Natural killer cell treated with Interleukin-12 subunit alpha and Interleukin-12 subunit beta and Interleukin-15 and Interleukin-18, amount 100 ng/mL, for 72 hours (primary cell): ENCODE measurements around the gene SUZ12. TPM values are rescaled to one million over a fixed set of nuclear protein-coding genes. Genes with fewer than 3 reads are reported as not detected.
"Not testable (repeated sequence)": the region's sequence is repeated elsewhere in the genome, so short reads cannot be mapped to it uniquely, and the experiment has no call there.

Source experiments
- ATAC-seq, 2 donors: fragments of 150-1000 bp; cut with Tn5 transposase in 1 of 2; sonication (Bioruptor Pico), chemical (Tn5 transposase) in 1 of 2; 2 replicates each; pipeline ENCODE4 v1.10.0; 2021
- DNase-seq: peaks from one replicate; pipeline ENCODE4 v3.0.0; 2022; ENCODE audit warnings: low spot score
- H3K27ac Mint-ChIP-seq, 2 donors: 1 replicate in 1 of 2; 2 replicates in 1 of 2; pipeline ENCODE4 v1.8.0; 2022; ENCODE audit warnings: mixed read lengths in 2 of 2, mild to moderate bottlenecking in 1 of 2, moderate library complexity in 1 of 2
- H3K27me3 Mint-ChIP-seq, 2 donors: 1 replicate in 1 of 2; 2 replicates in 1 of 2; pipeline ENCODE4 v1.8.0; 2022; ENCODE audit warnings: mixed read lengths in 2 of 2
- H3K36me3 Mint-ChIP-seq: one replicate; pipeline ENCODE4 v1.8.0; 2022; ENCODE audit warnings: mixed read lengths
- H3K4me1 Mint-ChIP-seq, 2 donors: 1 replicate in 1 of 2; 2 replicates in 1 of 2; pipeline ENCODE4 v1.8.0; 2022; ENCODE audit warnings: low read depth in 2 of 2, mixed read lengths in 2 of 2, mild to moderate bottlenecking in 1 of 2
- H3K4me3 Mint-ChIP-seq: one replicate; pipeline ENCODE4 v1.8.0; 2022; ENCODE audit warnings: mixed read lengths
- H3K9me3 Mint-ChIP-seq: 2 replicates; pipeline ENCODE4 v1.8.0; 2022; ENCODE audit warnings: mixed read lengths
- total RNA-seq, 2 donors: library from RNA; stranded (reverse); gene quantifications; one replicate each; pipeline ENCODE4 v1.2.3, GENCODE V29; 2022

Gene SUZ12
- total RNA-seq, 2 donors from 2014 or later = 41.1 to 66.2 TPM

DNA sequence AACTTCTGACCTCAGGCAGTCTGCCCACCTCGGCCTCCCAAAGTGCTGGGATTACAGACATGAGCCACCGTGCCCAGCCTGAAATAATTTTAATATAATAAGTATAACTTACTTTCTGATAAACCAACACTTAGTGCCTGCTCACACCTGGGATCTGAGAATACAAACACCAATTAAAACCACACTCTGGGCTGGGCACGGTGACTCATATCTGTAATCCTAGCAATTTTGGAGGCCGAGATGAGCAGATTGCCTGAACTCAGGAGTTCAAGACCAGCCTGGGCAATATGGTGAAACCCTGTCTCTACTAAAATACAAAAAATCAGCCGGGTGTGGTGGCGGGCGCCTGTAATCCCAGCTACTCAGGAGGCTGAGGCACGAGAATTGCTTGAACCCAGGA lies 55.0 kb downstream of the SUZ12 start:
- H3K27me3 Mint-ChIP-seq, H3K27ac Mint-ChIP-seq, ATAC-seq, DNase-seq, H3K9me3 Mint-ChIP-seq, H3K4me1 Mint-ChIP-seq, H3K4me3 Mint-ChIP-seq: not testable (repeated sequence)
- peaks cover 10% of the 10 kb centered on the region for H3K36me3 Mint-ChIP-seq

DNA sequence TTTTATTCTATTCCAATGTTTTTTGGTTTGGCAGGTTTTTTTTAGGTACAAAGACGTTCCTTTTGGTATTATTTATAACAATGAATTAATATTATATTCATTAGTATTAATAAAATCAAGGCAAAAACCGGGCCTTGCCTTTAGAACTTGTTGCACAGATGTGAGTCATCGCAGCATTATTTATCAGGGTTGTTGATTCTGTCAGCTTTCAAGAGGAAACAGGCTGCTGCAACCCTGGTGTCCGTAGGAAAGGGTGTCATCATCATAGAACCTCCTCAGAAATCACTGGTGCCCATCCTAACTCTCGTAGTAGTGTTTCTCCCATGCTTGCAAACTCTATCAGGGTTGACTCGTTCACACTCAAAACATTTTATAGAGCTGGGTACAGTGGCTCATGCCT lies 60.2 kb downstream of the SUZ12 start:
- no peaks in the 10 kb centered on the region for H3K4me1 Mint-ChIP-seq

DNA sequence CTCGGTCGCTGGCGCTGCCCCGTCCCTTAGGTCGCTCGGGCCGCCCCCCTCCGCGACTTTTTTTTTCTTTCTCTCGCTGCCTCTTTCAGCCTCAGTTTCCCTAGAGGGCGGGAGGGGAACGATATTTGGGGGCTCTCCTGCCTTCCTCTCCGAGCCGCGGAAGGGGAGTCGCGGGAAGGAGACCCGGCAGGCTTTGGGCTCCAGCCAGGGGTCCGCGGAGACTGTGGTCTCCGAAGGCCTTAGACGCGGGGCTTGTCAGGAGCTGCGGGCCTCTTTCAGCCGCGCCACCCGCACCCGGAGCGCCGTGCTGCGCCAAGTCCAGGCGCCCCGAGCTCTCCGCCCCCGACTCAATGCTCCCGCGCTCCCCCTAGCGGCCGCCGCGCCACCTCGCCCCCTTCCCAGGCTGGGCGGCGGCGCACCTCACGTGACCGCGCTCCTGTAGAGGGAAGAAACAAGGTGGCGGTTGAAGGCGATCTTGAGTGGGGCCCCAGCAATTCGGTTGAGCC lies 70.2 kb downstream of the SUZ12 start, which contains the start of gene LRRC37B:
Gene LRRC37B, plus strand, starts transcription at position 427 of the 506 bp plus-strand sequence. CDS start 14,010 bp downstream, outside the sequence.
- peak; percentile 90 for DNase-seq
- H3K4me1 Mint-ChIP-seq = peaks cover 24 to 32% of the 10 kb centered on the region in 2 donors
- H3K27ac Mint-ChIP-seq = peak within 1 kb of the TSS; percentile 84 to 86
- peak within 1 kb of the TSS; percentile 97 for H3K4me3 Mint-ChIP-seq
- ATAC-seq = peak; percentile 95 to 97
- H3K27me3 Mint-ChIP-seq = no peaks in the 10 kb centered on the region
- no peaks in the 10 kb centered on the region for H3K36me3 Mint-ChIP-seq
- no peaks in the 10 kb centered on the region for H3K9me3 Mint-ChIP-seq

More for the DNA sequence above, 60.2 kb downstream of the SUZ12 start:
- no peak for ATAC-seq
- Mint-ChIP-seq H3K27me3 (no peaks in the 10 kb centered on the region), H3K36me3 (no peaks in the 10 kb centered on the region), H3K9me3 (no peaks in the 10 kb centered on the region), H3K4me3 (no peak overlapping the region), H3K27ac (no peak overlapping the region)
- no peak for DNase-seq

DNA sequence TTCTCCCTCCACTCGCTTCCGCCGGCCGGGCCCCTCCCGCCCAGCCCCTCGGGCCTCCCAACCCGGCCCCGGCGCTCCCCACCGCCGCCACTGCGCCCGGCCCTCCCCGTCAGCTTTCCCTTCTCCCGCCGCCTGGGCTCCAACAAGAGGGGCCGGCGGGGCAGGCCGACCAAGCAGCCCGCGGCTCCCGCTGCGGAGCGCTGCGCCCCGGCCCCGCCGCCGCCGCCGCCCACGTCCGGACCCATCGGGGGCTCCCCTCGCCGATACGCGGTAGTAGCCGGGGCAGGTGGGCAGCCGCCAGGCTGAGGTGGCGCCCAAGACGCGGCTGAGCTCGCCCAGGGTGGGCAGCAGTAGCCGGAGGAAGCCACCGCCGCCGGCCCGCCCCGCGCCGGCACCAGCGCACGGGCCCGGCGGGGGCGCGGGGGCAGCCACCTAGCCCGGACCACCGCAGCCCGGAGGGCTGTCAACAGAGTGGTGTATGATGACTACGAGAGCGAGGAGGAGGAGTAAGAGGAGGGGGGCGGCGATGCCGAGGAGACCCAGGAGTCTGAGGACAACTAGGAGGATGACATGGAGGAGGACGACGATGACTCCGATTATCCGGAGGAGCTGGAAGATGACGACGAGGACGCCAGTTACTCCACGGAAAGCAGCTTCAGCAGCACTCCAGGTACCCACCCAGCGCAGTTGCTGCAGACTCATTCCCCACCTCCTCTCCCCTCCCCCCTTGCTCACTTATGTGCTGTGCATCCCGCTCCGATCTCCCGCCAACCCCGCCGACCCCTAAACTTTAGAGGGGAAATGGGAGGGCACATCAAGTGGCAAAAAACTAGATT lies 70.9 kb downstream of the SUZ12 start:
- peaks cover 26 to 36% of the 10 kb centered on the region in 2 donors for H3K4me1 Mint-ChIP-seq
- H3K36me3 Mint-ChIP-seq = no peaks in the 10 kb centered on the region
- H3K27me3 Mint-ChIP-seq = no peaks in the 10 kb centered on the region
- peak; percentile 75 to 78 for ATAC-seq
- peak; percentile 64 for DNase-seq
- peak overlapping the region; percentile 84 to 86 for H3K27ac Mint-ChIP-seq
- H3K9me3 Mint-ChIP-seq = no peaks in the 10 kb centered on the region
- H3K4me3 Mint-ChIP-seq = peak overlapping the region; percentile 97

DNA sequence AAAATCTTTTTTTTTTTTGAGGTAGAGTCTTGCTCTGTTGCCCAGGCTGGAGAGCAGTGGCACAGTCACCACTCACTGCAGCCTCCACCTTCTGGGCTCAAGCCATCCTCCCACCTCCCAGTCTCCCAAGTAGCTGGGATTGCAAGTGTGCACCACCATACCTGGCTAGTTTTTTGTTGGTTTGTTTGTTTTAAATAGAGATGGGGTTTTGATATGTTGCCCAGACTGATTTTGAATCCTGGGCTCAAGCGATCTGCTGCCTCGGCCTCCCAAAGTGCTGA lies 72.4 kb downstream of the SUZ12 start:
- H3K36me3 Mint-ChIP-seq = no peaks in the 10 kb centered on the region
- H3K9me3 Mint-ChIP-seq = no peaks in the 10 kb centered on the region
- DNase-seq (no peak), ATAC-seq (no peak)
- H3K27me3 Mint-ChIP-seq = no peaks in the 10 kb centered on the region
- peak overlapping the region; percentile 97 for H3K4me3 Mint-ChIP-seq
- peak overlapping the region; percentile 84 to 86 for H3K27ac Mint-ChIP-seq
- H3K4me1 Mint-ChIP-seq = peaks cover 25 to 45% of the 10 kb centered on the region in 2 donors

DNA sequence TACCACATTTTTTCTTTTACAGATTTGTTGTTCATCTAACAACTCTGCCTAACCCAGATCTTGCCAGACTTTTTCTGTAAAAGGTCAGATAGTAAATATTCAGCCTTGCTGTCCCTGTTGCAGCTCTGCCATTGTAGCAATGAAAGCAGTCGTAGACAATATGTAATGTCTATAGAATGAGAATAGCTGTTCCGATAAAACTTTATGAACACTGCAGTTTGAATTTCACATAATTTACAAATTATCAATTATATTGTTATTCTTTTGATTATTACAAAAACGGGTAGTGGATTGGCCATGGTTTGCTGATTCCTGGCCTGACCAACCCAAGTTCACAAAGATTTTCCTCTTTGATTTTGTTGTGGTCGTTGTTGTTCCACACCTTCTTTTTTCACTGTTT lies 73.3 kb downstream of the SUZ12 start:
- peak overlapping the region in 1 of 2 donors; percentile 86 for H3K27ac Mint-ChIP-seq
- no peak for ATAC-seq
- H3K36me3 Mint-ChIP-seq = no peaks in the 10 kb centered on the region
- peak overlapping the region; percentile 97 for H3K4me3 Mint-ChIP-seq
- no peaks in the 10 kb centered on the region for H3K9me3 Mint-ChIP-seq
- DNase-seq = no peak
- no peaks in the 10 kb centered on the region for H3K27me3 Mint-ChIP-seq
- H3K4me1 Mint-ChIP-seq = peaks cover 25 to 46% of the 10 kb centered on the region in 2 donors

DNA sequence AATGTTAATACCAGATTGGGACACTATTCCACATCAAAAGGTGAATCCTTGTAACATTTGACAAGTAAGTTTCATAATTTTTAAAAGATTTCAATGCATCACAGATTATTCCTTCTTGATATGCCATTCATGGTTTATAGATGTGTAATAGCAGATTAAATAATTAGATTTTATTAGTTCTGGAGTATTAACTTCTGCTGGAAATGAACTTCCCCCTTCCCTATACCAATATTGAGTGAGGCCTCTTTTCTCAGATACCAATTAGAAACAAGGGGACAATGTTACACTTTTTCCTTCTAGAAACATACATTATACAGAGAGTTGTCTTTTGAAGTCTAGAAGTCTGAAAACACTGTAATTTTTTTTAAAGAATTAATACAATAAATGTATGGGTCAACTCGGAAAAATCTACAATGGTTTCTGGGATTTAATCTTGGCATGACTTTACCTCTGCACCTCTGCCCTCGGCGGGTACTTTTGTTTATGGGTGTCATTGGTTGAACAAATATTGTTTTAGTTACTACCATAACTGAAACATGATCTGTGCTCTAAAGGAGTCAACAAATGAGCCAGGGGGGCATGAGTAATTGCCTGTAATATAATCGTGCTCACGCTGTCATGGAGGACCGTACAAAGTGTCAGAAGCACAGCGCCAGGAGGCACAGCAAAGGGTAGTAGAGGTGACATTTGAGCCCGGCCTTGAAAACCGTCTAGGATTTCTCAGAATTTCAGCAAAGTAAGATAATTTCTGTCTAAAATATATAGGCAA lies 78.6 kb downstream of the SUZ12 start:
- Mint-ChIP-seq H3K36me3 (no peaks in the 10 kb centered on the region), H3K4me1 (peaks cover 21 to 40% of the 10 kb centered on the region in 2 donors), H3K27ac (no peak overlapping the region), H3K9me3 (no peaks in the 10 kb centered on the region), H3K4me3 (no peak overlapping the region), H3K27me3 (no peaks in the 10 kb centered on the region)
- no peak for ATAC-seq
- no peak for DNase-seq

DNA sequence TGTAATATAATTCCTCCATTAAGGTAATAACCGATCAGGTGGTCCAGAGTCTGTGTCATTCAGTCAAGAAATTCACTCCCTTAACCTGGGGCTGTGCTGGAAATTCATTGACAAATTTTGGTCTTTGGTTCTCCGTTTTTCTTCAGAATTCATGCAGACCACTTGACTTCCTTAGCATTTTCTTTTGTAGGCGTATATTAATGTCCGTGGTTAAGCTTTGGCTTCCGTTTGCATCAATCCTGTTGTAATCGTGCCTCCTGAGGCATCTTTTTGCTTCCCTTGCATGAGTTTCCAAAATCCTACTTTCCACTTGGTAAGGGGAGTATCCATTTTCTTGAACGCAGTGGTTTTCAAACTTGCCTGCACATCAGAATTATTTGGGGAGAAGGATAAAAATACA lies 79.4 kb downstream of the SUZ12 start:
- Mint-ChIP-seq H3K36me3 (no peaks in the 10 kb centered on the region), H3K27me3 (no peaks in the 10 kb centered on the region), H3K9me3 (no peaks in the 10 kb centered on the region), H3K27ac (peak overlapping the region; percentile 67 to 86), H3K4me3 (peak overlapping the region; percentile 59), H3K4me1 (peaks cover 19 to 32% of the 10 kb centered on the region in 2 donors)
- ATAC-seq = no peak
- DNase-seq = no peak

DNA sequence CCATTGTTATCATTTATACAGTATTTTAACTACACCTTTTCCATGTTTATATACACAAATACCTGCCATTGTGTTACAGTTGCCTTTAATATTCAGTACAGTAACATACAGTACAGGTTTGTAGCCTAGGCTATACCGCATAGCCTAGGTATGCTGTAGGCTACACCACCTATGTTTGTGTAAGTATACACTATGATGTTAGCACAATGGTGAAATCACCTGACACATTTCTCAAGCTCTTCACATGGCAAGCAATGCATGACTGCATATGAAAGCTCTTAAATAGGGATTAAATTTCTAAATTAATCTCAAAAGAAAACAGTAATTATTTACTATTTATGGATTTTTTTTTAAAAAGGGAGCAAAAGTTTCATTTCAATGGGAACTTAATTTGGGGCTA lies 82.4 kb downstream of the SUZ12 start:
- Mint-ChIP-seq H3K36me3 (no peaks in the 10 kb centered on the region), H3K9me3 (no peaks in the 10 kb centered on the region), H3K4me3 (no peak overlapping the region), H3K27me3 (no peaks in the 10 kb centered on the region), H3K27ac (no peak overlapping the region), H3K4me1 (peaks cover 12 to 14% of the 10 kb centered on the region in 2 donors)
- no peak for ATAC-seq
- no peak for DNase-seq

DNA sequence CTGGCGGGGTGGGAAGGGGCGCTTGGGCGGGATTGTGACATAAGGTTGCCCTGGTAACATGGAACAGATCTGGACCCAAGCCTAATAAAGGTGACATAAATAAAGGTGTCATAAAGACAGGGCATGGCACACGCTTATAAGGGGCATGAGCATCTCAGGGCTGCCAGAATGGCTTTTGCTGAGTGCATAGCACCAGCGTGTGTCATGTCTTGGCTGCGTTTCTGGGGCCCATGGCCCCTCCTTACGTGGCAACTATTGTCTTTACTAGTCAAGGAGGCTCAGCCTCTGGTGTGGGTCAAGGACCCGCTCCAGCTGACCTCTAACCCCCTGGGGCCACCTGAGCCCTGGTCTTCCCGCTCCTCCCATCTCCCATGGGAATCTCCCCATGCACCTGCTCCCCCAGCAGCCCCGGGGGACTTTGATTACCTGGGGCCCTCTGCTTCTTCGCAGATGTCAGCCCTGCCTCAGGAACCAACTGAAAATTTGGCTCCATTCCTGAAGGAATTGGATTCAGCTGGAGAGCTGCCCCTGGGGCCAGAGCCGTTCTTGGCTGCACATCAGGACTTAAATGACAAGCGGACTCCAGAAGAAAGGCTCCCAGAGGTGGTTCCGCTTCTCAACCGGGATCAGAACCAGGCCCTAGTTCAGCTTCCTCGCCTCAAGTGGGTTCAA lies 84.3 kb downstream of the SUZ12 start:
- Mint-ChIP-seq H3K27me3 (no peaks in the 10 kb centered on the region), H3K9me3 (no peaks in the 10 kb centered on the region), H3K4me1 (peaks cover 12 to 14% of the 10 kb centered on the region in 2 donors), H3K36me3 (no peaks in the 10 kb centered on the region), H3K4me3 (no peak overlapping the region), H3K27ac (no peak overlapping the region)
- DNase-seq (no peak), ATAC-seq (no peak)

DNA sequence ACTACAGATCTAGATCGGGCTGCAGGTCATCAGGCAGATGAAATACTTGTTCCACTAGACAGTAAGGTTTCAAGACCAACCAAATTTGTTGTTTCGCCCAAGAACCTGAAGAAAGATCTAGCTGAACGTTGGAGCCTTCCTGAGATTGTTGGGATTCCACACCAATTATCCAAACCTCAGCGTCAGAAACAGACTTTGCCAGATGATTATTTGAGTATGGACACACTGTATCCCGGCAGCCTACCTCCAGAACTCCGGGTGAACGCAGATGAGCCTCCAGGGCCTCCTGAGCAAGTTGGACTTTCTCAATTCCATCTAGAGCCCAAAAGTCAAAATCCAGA lies 84.8 kb downstream of the SUZ12 start:
- H3K36me3 Mint-ChIP-seq = no peaks in the 10 kb centered on the region

DNA sequence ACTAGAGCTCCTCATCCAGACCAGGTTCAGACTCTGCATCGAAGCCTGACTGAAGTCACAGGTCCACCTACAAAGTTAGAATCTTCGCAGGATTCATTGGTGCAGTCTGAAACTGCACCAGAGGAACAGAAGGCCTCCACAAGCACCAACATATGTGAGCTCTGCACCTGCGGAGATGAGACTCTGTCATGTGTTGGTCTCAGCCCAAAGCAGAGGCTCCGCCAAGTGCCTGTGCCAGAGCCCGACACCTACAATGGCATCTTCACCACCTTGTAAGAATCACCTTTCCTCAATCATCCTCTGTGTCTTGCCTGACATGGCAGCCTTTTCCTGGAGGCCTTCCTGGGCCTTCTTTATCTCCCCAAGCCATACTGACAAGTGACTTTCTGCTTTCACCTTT lies 85.7 kb downstream of the SUZ12 start:
- H3K4me1 Mint-ChIP-seq, H3K4me3 Mint-ChIP-seq, ATAC-seq, H3K27me3 Mint-ChIP-seq, H3K36me3 Mint-ChIP-seq, DNase-seq, H3K27ac Mint-ChIP-seq, H3K9me3 Mint-ChIP-seq: not testable (repeated sequence)

More for the DNA sequence above, 84.8 kb downstream of the SUZ12 start:
- no peak for DNase-seq
- peaks cover 6 to 9% of the 10 kb centered on the region in 2 donors for H3K4me1 Mint-ChIP-seq
- H3K27me3 Mint-ChIP-seq = no peaks in the 10 kb centered on the region
- H3K9me3 Mint-ChIP-seq = no peaks in the 10 kb centered on the region
- H3K4me3 Mint-ChIP-seq = no peak overlapping the region
- no peak for ATAC-seq
- no peak overlapping the region for H3K27ac Mint-ChIP-seq

DNA sequence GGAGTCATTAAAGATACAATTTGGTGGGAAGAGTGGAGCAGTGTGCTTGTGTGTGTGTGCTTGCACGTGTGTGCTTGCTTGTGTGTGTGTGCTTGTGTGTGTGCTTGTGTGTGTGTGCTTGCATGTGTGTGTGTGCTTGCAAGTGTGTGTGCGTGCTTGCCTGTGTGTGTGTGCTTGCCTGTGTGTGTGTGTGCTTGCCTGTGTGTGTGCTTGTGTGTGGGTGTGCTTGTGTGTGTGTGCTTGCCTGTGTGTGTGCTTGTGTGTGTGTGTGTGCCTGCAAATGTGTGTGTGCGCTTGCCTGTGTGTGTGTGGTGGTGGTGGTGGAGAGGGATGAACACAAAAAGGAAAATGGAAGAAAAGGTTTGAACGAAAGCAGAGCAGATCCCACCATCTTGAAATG lies 90.5 kb downstream of the SUZ12 start:
- not testable (repeated sequence) for ATAC-seq, H3K36me3 Mint-ChIP-seq

DNA sequence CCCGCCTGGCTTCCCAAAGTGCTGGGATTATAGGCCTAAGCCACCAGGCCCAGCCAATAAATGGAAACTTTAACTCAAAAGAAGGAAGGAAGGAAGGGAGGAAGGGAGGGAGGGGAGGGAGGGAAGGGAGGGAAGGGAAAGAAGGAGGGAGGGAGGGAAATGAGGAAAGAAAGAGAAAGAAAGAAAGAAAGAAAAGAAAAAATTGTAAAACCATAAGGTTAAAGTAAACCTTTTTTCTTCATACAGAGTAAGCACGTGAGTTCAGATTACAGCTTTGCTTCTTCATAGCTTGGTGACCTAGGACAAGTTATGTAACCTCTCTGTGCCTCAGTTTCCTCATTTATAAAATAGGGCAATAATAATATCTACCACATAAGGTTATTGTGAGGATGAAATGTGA lies 96.4 kb downstream of the SUZ12 start:
- DNase-seq = no peak
- no peaks in the 10 kb centered on the region for H3K9me3 Mint-ChIP-seq

More for the DNA sequence above, 90.5 kb downstream of the SUZ12 start:
- not testable (repeated sequence) for H3K9me3 Mint-ChIP-seq, H3K4me3 Mint-ChIP-seq, DNase-seq, H3K4me1 Mint-ChIP-seq, H3K27me3 Mint-ChIP-seq, H3K27ac Mint-ChIP-seq

More for the DNA sequence above, 96.4 kb downstream of the SUZ12 start:
- H3K4me3 Mint-ChIP-seq = no peak overlapping the region
- no peak for ATAC-seq
- no peaks in the 10 kb centered on the region for H3K27me3 Mint-ChIP-seq
- peaks cover 5% of the 10 kb centered on the region for H3K36me3 Mint-ChIP-seq
- no peak overlapping the region for H3K27ac Mint-ChIP-seq
- H3K4me1 Mint-ChIP-seq = no peaks in the 10 kb centered on the region
